ENCODE results near the gene CSNK1G1. TPM values are rescaled to one million over a fixed set of nuclear protein-coding genes. Genes with fewer than 3 reads are reported as not detected.
"Not testable (repeated sequence)": the region's sequence is repeated elsewhere in the genome, so short reads cannot be mapped to it uniquely, and the experiment has no call there.

CSNK1G1 gene
- total RNA-seq, 2 donors from 2014 or later: 9.3 to 11.8 TPM

GRCh38 chr15:64379216-64379960 lies 23.4 kb upstream of the CSNK1G1 start:
- peaks cover 3 to 12% of the 10 kb centered on the region in 2 donors for H3K4me1 ChIP-seq (ENCODE audit: control insufficient read depth in 1 of 2, low read depth in 2 of 2)
- H3K4me3 ChIP-seq: no peak overlapping the region
- no peaks in the 10 kb centered on the region for H3K27me3 ChIP-seq (replicated peaks; ENCODE audit: insufficient read depth)
- ATAC-seq (ENCODE audit: insufficient number of reproducible peaks, low FRiP score, low read depth) (no peak), DNase-seq (ENCODE audit: low spot score) (no peak)
- no peaks in the 10 kb centered on the region for H3K9me3 ChIP-seq
- H3K36me3 ChIP-seq: no peaks in the 10 kb centered on the region
- TF ChIP-seq CTCF (IDR thresholded peaks at IDR 0.05): no peak
- H3K27ac ChIP-seq: no peak overlapping the region

- DNase-seq (ENCODE audit: low spot score) (no peak), ATAC-seq (ENCODE audit: insufficient number of reproducible peaks, low FRiP score, low read depth) (no peak)
- H3K4me1 ChIP-seq (ENCODE audit: control insufficient read depth in 1 of 2, low read depth in 2 of 2): no peaks in the 10 kb centered on the region
- H3K27ac ChIP-seq: no peak overlapping the region
- no peaks in the 10 kb centered on the region for H3K9me3 ChIP-seq
- no peaks in the 10 kb centered on the region for H3K27me3 ChIP-seq (replicated peaks; ENCODE audit: insufficient read depth)
- TF ChIP-seq CTCF (IDR thresholded peaks at IDR 0.05): no peak
- no peak overlapping the region for H3K4me3 ChIP-seq
- H3K36me3 ChIP-seq: no peaks in the 10 kb centered on the region
These were observed 17.4 kb upstream of the CSNK1G1 start for GRCh38 chr15:64373360-64373759.

- ATAC-seq (ENCODE audit: insufficient number of reproducible peaks, low FRiP score, low read depth); H3K4me3 ChIP-seq; H3K9me3 ChIP-seq; H3K27me3 ChIP-seq (replicated peaks; ENCODE audit: insufficient read depth); H3K4me1 ChIP-seq (ENCODE audit: control insufficient read depth in 1 of 2, low read depth in 2 of 2); DNase-seq (ENCODE audit: low spot score); H3K36me3 ChIP-seq; H3K27ac ChIP-seq: not testable (repeated sequence)
These were observed 15.4 kb upstream of the CSNK1G1 start for GRCh38 chr15:64371383-64371782.

- Histone ChIP-seq H3K27ac (no peak overlapping the region), H3K27me3 (replicated peaks; ENCODE audit: insufficient read depth) (no peaks in the 10 kb centered on the region), H3K36me3 (no peaks in the 10 kb centered on the region), H3K4me3 (no peak overlapping the region), H3K4me1 (ENCODE audit: control insufficient read depth in 1 of 2, low read depth in 2 of 2) (no peaks in the 10 kb centered on the region), H3K9me3 (no peaks in the 10 kb centered on the region)
- no peak for TF ChIP-seq CTCF (IDR thresholded peaks at IDR 0.05)
- DNase-seq (ENCODE audit: low spot score): no peak
- ATAC-seq (ENCODE audit: insufficient number of reproducible peaks, low FRiP score, low read depth): no peak
These were observed 13.2 kb upstream of the CSNK1G1 start for GRCh38 chr15:64369078-64369607.

- H3K9me3 ChIP-seq: no peaks in the 10 kb centered on the region
- TF ChIP-seq CTCF (IDR thresholded peaks at IDR 0.05): no peak
- H3K4me3 ChIP-seq: no peak overlapping the region
- DNase-seq (ENCODE audit: low spot score): no peak
- H3K36me3 ChIP-seq: no peaks in the 10 kb centered on the region
- peaks cover 0 to 6% of the 10 kb centered on the region in 2 donors for H3K4me1 ChIP-seq (ENCODE audit: control insufficient read depth in 1 of 2, low read depth in 2 of 2)
- H3K27me3 ChIP-seq (replicated peaks; ENCODE audit: insufficient read depth): no peaks in the 10 kb centered on the region
- no peak for ATAC-seq (ENCODE audit: insufficient number of reproducible peaks, low FRiP score, low read depth)
- no peak overlapping the region for H3K27ac ChIP-seq
These were observed 5.3 kb upstream of the CSNK1G1 start for GRCh38 chr15:64361259-64361658.

Measured in thoracic aorta (tissue), 2 donors.